NCI-H345 treated with DMSO at 0.1 percent for 48 hours (cell line): ENCODE measurements around the gene CEP295NL.
"Not testable (repeated sequence)": the region's sequence is repeated elsewhere in the genome, so short reads cannot be mapped to it uniquely, and the experiment has no call there.

Source experiments
- DNase-seq: peaks from one replicate; lab custom pipeline; 2025; ENCODE audit not compliant: unreplicated experiment; lab: John Stamatoyannopoulos, UW

CEP295NL gene

DNA sequence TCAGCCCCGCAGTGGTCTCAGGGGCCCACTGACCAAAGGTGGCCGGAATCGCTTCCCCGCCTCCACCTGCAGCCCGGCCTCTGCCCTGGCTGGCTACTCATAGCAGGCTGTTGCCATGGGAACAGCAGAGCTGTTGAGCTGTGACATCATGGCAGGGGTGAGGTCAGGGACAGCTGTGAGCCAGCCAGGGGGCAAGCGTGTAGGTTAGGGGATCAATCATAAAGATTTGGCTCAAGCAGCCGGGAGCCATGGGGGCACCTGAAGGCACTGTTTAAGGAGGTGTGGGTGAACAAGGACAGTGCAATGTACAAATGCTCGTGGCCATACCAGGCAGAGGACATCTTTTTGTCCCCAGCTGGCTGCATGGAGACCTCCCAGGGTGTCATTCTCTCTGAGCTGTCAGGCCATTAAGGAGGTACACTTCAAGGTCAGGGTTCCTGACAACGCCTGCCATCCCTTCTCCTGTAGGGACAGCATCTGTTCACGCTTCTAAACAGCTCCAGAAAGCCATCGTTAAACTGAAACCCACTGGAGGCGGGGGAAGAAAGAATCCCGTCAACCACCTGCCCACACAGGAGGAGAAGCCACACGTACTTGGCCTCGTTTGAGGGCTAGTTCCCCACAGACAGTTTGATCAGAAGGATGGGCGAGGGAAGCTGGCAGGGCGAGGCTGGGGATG lies at the start of gene CEP295NL:
Gene CEP295NL (minus strand): TSS at position 101 of the 679 bp plus-strand sequence. CDS start 1,373 bp downstream, outside the sequence.
- DNase-seq, result no peak

- DNase-seq, result no peak
Measured at GRCh38 chr17:78952706-78953105, 49.7 kb upstream of the CEP295NL start.

GRCh38 chr17:78951967-78952551 lies 49.1 kb upstream of the CEP295NL start:
- no peak for DNase-seq

DNA sequence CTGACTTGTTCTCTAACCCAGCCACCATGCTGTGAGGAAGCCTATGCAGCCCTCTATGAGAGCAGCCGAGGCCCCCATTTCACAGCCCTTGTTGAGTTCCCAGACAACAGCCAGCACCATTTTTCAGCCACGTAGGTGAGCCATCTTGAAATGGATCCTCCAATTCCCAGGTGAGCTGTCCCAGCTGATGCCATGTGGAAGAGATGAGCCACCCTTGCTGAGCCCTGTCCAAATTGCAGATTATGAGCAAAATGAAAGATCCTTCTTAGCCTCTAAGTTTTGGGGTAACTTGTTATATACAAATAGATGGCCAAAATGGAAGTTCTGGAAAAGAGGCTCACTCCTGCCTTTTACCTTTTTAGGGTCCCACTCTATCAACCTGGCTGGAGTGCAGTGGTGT lies 47.9 kb upstream of the CEP295NL start:
- DNase-seq, result no peak

GRCh38 chr17:78947235-78948149 lies 44.5 kb upstream of the CEP295NL start:
- DNase-seq, result no peak

GRCh38 chr17:78946631-78947030 lies 43.6 kb upstream of the CEP295NL start:
- DNase-seq, result no peak

GRCh38 chr17:78946131-78946530 lies 43.1 kb upstream of the CEP295NL start:
- DNase-seq, result no peak

GRCh38 chr17:78945455-78945854 lies 42.5 kb upstream of the CEP295NL start:
- not testable (repeated sequence) for DNase-seq

DNA sequence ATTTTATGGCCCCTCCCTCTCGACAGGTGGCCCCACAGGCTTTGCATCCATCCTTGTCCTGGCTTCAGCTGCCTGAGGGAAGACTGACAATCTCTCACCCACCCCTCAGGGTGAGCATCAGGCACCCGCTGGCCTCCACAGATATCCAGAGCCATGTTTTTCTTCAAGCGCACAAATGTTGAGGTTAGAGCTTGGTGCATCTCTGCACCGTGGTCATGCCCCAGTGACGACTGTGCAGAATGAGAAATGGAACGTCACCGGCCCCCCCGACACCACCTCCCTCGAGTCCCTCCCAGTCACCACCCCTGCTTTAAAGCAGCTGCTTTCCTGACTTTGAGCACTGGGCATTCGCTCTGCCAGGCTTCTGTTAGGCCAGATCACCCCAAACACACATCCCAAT lies 42.0 kb upstream of the CEP295NL start:
- DNase-seq, result no peak

- no peak for DNase-seq
Measured at GRCh38 chr17:78944026-78944425, 41.0 kb upstream of the CEP295NL start.

GRCh38 chr17:78940708-78941107 lies 37.7 kb upstream of the CEP295NL start:
- DNase-seq, result no peak

GRCh38 chr17:78940258-78940657 lies 37.3 kb upstream of the CEP295NL start:
- DNase-seq, result no peak

DNA sequence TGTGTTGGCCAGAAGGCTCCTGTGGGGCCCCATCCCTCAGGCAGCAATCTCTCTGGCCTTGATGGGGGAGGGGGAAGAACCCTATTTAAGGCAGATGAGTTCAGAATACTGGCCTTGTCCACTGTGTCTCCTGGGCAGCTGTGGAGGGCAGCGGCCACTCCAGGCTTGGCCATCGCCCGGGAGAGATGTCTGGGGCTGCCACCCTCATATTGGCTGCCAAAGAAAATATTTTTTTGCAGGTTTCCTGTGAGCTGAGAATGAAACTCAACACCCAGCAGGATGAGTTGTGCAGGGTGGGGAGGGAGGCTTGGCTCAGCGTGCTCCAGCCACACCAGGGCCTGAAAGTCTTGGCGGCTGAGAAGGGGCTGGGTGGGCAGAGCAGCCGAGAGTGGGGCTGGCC lies 36.6 kb upstream of the CEP295NL start:
- no peak for DNase-seq

- no peak for DNase-seq
Measured at GRCh38 chr17:78937561-78937960, 34.6 kb upstream of the CEP295NL start.

GRCh38 chr17:78935419-78936323 lies 32.7 kb upstream of the CEP295NL start:
- no peak for DNase-seq

DNA sequence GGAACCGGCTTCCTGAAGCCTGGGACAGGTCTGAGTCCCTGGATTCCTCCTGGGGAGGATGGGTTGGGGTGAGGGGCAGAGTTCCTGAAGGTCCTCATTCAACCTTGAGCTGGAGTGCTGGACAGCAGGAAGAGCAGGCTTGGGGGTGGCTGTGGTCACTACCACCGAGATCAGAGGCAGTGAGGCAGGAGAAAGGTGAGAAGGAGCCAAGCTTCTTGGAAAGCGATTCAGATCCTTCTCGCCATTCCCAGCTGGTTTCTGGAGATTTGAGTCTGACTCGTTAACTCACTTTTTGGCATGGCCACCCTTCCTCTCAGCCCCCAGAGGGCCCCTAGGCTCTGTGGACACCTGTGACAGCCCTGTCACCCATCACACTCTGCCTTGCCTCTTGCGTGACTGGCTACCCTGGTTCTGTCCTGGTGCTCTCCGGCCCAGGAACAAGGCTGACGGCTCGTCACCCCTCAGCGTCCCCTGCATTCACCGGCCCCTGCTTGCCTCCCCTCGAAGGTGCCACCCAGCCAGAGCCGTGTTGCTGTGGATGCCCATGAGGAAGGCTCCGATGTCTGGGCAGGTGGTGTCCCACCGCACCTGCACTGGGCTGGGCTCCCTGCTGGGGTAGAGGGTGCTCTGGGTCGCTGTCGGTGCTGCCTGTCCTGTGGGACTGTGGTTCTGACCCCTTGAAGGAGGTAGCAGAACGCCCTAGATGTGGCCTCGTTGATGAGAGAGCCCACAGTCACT lies 31.8 kb upstream of the CEP295NL start:
- no peak for DNase-seq

- peak; percentile 45 for DNase-seq
Measured at GRCh38 chr17:78933959-78934568, 31.1 kb upstream of the CEP295NL start.

DNA sequence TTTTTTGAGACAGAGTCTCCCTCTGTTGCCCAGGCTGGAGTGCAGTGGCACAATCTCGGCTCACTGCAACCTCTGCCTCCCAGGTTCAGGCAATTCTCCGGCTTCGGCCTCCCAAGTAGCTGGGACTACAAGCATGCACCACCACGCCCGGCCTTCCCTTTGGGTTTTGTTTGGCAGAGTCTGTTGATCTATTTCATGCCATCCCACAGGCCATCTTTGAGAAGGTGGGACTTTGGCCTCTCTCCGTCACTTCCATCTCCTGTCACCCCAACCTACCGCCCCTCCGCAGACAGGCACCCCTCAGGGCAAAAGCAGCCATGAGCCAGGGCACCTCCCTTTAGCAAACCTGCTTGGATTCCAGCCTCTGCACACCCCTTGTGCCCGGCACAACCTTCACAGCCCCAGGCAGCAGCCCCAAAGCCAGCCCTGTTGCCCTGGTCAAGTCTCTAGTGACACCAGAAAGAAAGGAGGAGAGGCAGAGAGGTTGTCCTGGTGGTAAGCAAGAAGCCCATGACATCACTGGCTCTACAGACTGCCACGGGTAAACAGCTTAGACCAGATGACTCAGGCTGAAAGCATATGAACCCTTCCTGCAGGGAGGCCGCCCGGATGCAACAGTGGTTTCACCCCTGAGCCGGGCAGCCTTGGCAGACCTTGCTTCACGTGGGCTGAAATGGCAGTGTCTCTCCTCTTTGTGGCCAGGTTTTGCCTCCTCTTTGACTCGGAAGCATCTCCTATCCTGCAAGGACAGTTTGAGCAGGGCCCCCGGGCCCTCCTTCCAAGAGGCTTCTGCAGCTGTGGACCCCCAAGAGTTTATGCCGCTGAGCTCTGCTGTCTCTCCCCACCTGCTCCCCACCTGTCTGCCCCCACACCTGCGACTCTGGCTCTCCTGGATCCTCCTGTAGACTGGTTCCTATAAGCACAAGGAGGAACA lies 30.3 kb upstream of the CEP295NL start:
- DNase-seq, result no peak
